ENCODE data around the gene LIPI. TPM values are rescaled to one million over a fixed set of nuclear protein-coding genes. Genes with fewer than 3 reads are reported as not detected.
"Not testable (repeated sequence)": the region's sequence is repeated elsewhere in the genome, so short reads cannot be mapped to it uniquely, and the experiment has no call there.

LIPI gene
- total and polyA plus RNA-seq, 4 donors, result not detected

- Histone ChIP-seq H3K9me3 (ENCODE audit: control insufficient read depth, low read length) (no peaks in the 10 kb centered on the region), H3K4me3 (ENCODE audit: low read length in 2 of 2) (no peak overlapping the region), H3K27ac (ENCODE audit: low read depth in 1 of 2, low read length in 2 of 2) (no peak overlapping the region), H3K27me3 (ENCODE audit: control insufficient read depth in 1 of 2, insufficient read depth in 2 of 2, low read length in 1 of 2) (no peaks in the 10 kb centered on the region), H3K36me3 (ENCODE audit: control insufficient read depth in 1 of 2, insufficient read depth in 2 of 2, low read length in 1 of 2) (no peaks in the 10 kb centered on the region), H3K4me1 (ENCODE audit: control insufficient read depth in 1 of 2, insufficient read depth in 2 of 2, low read length in 2 of 2) (no peaks in the 10 kb centered on the region)
- no peak for ATAC-seq (ENCODE audit: low FRiP score)
- 87 to 95% methylated on average over 16 of the region's 16 CpGs for WGBS, 2 donors
- intact Hi-C loops (cut with DNase I), result no loop called here
- DNase-seq, result no peak
Measured at GRCh38 chr21:14073615-14074014, 137.1 kb downstream of the LIPI start.

- Histone ChIP-seq H3K27me3 (ENCODE audit: control insufficient read depth in 1 of 2, insufficient read depth in 2 of 2, low read length in 1 of 2) (no peaks in the 10 kb centered on the region), H3K36me3 (ENCODE audit: control insufficient read depth in 1 of 2, insufficient read depth in 2 of 2, low read length in 1 of 2) (no peaks in the 10 kb centered on the region), H3K27ac (ENCODE audit: low read depth in 1 of 2, low read length in 2 of 2) (no peak overlapping the region), H3K9me3 (ENCODE audit: control insufficient read depth, low read length) (no peaks in the 10 kb centered on the region), H3K4me1 (ENCODE audit: control insufficient read depth in 1 of 2, insufficient read depth in 2 of 2, low read length in 2 of 2) (no peaks in the 10 kb centered on the region), H3K4me3 (ENCODE audit: low read length in 2 of 2) (no peak overlapping the region)
- intact Hi-C loops (cut with DNase I), result no loop called here
- DNase-seq (no peak), ATAC-seq (ENCODE audit: low FRiP score) (no peak)
- WGBS, 2 donors, result 87 to 95% methylated on average over 45 to 46 of the region's 46 CpGs
Measured at GRCh38 chr21:14072761-14073535, 137.8 kb downstream of the LIPI start.

- WGBS, 2 donors, result 92 to 95% methylated on average over 40 to 44 of the region's 44 CpGs
- no peak for DNase-seq
Measured at GRCh38 chr21:14071902-14072734, 138.6 kb downstream of the LIPI start.

GRCh38 chr21:14070968-14071367 lies 139.8 kb downstream of the LIPI start:
- Histone ChIP-seq H3K4me1 (ENCODE audit: control insufficient read depth in 1 of 2, insufficient read depth in 2 of 2, low read length in 2 of 2) (no peaks in the 10 kb centered on the region), H3K27me3 (ENCODE audit: control insufficient read depth in 1 of 2, insufficient read depth in 2 of 2, low read length in 1 of 2) (no peaks in the 10 kb centered on the region), H3K9me3 (ENCODE audit: control insufficient read depth, low read length) (no peaks in the 10 kb centered on the region), H3K4me3 (ENCODE audit: low read length in 2 of 2) (no peak overlapping the region), H3K27ac (ENCODE audit: low read depth in 1 of 2, low read length in 2 of 2) (no peak overlapping the region), H3K36me3 (ENCODE audit: control insufficient read depth in 1 of 2, insufficient read depth in 2 of 2, low read length in 1 of 2) (no peaks in the 10 kb centered on the region)
- intact Hi-C loops (cut with DNase I), result no loop called here
- WGBS, 2 donors, result 97 to 98% methylated on average over 14 to 16 of the region's 16 CpGs
- ATAC-seq (ENCODE audit: low FRiP score), result no peak
- no peak for DNase-seq

More at GRCh38 chr21:14071902-14072734, 138.6 kb downstream of the LIPI start:
- H3K36me3 ChIP-seq (ENCODE audit: control insufficient read depth in 1 of 2, insufficient read depth in 2 of 2, low read length in 1 of 2), result no peaks in the 10 kb centered on the region
- intact Hi-C loops (cut with DNase I), result no loop called here
- ATAC-seq (ENCODE audit: low FRiP score), result no peak
- H3K27me3 ChIP-seq (ENCODE audit: control insufficient read depth in 1 of 2, insufficient read depth in 2 of 2, low read length in 1 of 2), result no peaks in the 10 kb centered on the region
- no peaks in the 10 kb centered on the region for H3K9me3 ChIP-seq (ENCODE audit: control insufficient read depth, low read length)
- no peak overlapping the region for H3K27ac ChIP-seq (ENCODE audit: low read depth in 1 of 2, low read length in 2 of 2)
- H3K4me3 ChIP-seq (ENCODE audit: low read length in 2 of 2), result no peak overlapping the region
- no peaks in the 10 kb centered on the region for H3K4me1 ChIP-seq (ENCODE audit: control insufficient read depth in 1 of 2, insufficient read depth in 2 of 2, low read length in 2 of 2)

GRCh38 chr21:14070049-14070893 lies 140.5 kb downstream of the LIPI start:
- Histone ChIP-seq H3K27ac (ENCODE audit: low read depth in 1 of 2, low read length in 2 of 2) (no peak overlapping the region), H3K4me1 (ENCODE audit: control insufficient read depth in 1 of 2, insufficient read depth in 2 of 2, low read length in 2 of 2) (no peaks in the 10 kb centered on the region), H3K36me3 (ENCODE audit: control insufficient read depth in 1 of 2, insufficient read depth in 2 of 2, low read length in 1 of 2) (no peaks in the 10 kb centered on the region), H3K4me3 (ENCODE audit: low read length in 2 of 2) (no peak overlapping the region), H3K27me3 (ENCODE audit: control insufficient read depth in 1 of 2, insufficient read depth in 2 of 2, low read length in 1 of 2) (no peaks in the 10 kb centered on the region), H3K9me3 (ENCODE audit: control insufficient read depth, low read length) (no peaks in the 10 kb centered on the region)
- DNase-seq, result no peak
- intact Hi-C loops (cut with DNase I), result no loop called here
- ATAC-seq (ENCODE audit: low FRiP score), result peak; percentile 46
- 89 to 96% methylated on average over 46 of the region's 46 CpGs for WGBS, 2 donors

GRCh38 chr21:14064296-14064645 lies 146.5 kb downstream of the LIPI start:
- Histone ChIP-seq H3K4me3 (ENCODE audit: low read length in 2 of 2) (no peak overlapping the region), H3K9me3 (ENCODE audit: control insufficient read depth, low read length) (no peaks in the 10 kb centered on the region), H3K27me3 (ENCODE audit: control insufficient read depth in 1 of 2, insufficient read depth in 2 of 2, low read length in 1 of 2) (no peaks in the 10 kb centered on the region), H3K4me1 (ENCODE audit: control insufficient read depth in 1 of 2, insufficient read depth in 2 of 2, low read length in 2 of 2) (no peaks in the 10 kb centered on the region), H3K36me3 (ENCODE audit: control insufficient read depth in 1 of 2, insufficient read depth in 2 of 2, low read length in 1 of 2) (no peaks in the 10 kb centered on the region), H3K27ac (ENCODE audit: low read depth in 1 of 2, low read length in 2 of 2) (no peak overlapping the region)
- intact Hi-C loops (cut with DNase I), result no loop called here
- peak in 1 of 2 donors; percentile 70 for DNase-seq
- 50 to 95% methylated on average over 29 of the region's 29 CpGs for WGBS, 2 donors
- no peak for ATAC-seq (ENCODE audit: low FRiP score)

GRCh38 chr21:14063620-14064295 lies 147.0 kb downstream of the LIPI start:
- H3K4me3 ChIP-seq (ENCODE audit: low read length in 2 of 2); H3K36me3 ChIP-seq (ENCODE audit: control insufficient read depth in 1 of 2, insufficient read depth in 2 of 2, low read length in 1 of 2); H3K27me3 ChIP-seq (ENCODE audit: control insufficient read depth in 1 of 2, insufficient read depth in 2 of 2, low read length in 1 of 2); DNase-seq; H3K27ac ChIP-seq (ENCODE audit: low read depth in 1 of 2, low read length in 2 of 2); H3K9me3 ChIP-seq (ENCODE audit: control insufficient read depth, low read length); intact Hi-C loops (cut with DNase I); H3K4me1 ChIP-seq (ENCODE audit: control insufficient read depth in 1 of 2, insufficient read depth in 2 of 2, low read length in 2 of 2): not testable (repeated sequence)
- peak; percentile 52 for ATAC-seq (ENCODE audit: low FRiP score)
- WGBS, 2 donors, result 48 to 89% methylated on average over 53 to 57 of the region's 57 CpGs

- DNase-seq; ATAC-seq (ENCODE audit: low FRiP score); H3K4me3 ChIP-seq (ENCODE audit: low read length in 2 of 2); intact Hi-C loops (cut with DNase I); H3K9me3 ChIP-seq (ENCODE audit: control insufficient read depth, low read length); H3K36me3 ChIP-seq (ENCODE audit: control insufficient read depth in 1 of 2, insufficient read depth in 2 of 2, low read length in 1 of 2); H3K27ac ChIP-seq (ENCODE audit: low read depth in 1 of 2, low read length in 2 of 2); H3K27me3 ChIP-seq (ENCODE audit: control insufficient read depth in 1 of 2, insufficient read depth in 2 of 2, low read length in 1 of 2); H3K4me1 ChIP-seq (ENCODE audit: control insufficient read depth in 1 of 2, insufficient read depth in 2 of 2, low read length in 2 of 2): not testable (repeated sequence)
- WGBS, 2 donors, result 95 to 97% methylated on average over 11 to 19 of the region's 19 CpGs
Measured at GRCh38 chr21:14062684-14063083, 148.1 kb downstream of the LIPI start.

Measured in aorta (tissue), 5 donors.